Activated CD8-positive, alpha-beta memory T cell treated with anti-CD3 and anti-CD28 coated beads for 48 hours (primary cell): ENCODE measurements around the gene ADD1.

ENCODE experiments used
- DNase-seq, 3 experiments: peaks; one replicate each; pipeline ENCODE4 v3.0.0-alpha.2; 2020; ENCODE audit warnings: low read depth in 2 of 3, low spot score in 2 of 3

The ADD1 gene

DNA sequence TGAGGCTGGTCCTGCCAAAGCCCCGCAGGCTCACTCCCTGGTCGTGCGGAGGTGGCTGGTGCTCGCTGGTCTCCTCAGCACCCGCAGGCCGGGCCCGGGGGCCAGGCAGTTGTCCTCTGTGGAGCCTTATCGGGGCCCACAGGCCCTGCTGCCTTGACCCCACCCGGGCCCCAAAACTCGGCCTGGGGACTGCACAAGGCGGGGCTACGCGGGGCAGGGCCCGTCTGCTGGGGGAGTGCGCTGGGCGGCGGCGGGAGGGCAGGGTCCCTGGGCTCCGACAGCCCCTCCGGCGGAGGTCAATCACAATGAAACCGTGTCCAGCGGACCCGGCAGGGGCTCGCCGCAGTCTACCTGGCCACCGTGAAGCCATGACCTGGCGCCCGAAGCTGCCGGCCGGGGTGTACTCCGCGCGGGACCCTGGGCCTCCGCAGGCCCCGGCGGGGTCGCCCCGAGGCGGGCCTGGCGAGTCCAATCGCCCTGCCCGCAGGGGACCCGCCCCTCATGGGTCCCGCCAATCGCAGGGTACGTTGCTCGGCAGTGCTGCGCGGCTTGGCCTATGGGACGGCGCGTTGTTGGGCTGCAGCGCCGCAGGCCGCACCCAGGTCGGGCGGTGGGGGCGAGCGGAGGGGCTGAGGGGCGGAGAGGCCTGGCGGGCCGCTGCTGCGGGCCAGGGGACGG lies at the start of gene ADD1:
TSS of gene ADD1 (plus strand) at position 582 of the 678 bp plus-strand sequence. CDS start 32,072 bp downstream, outside the sequence.
- DNase-seq = peak; percentile 96 to 99 (median 98)

GRCh38 chr4:2794486-2795299 lies 49.0 kb upstream of the ADD1 start:
- no peak for DNase-seq

DNA sequence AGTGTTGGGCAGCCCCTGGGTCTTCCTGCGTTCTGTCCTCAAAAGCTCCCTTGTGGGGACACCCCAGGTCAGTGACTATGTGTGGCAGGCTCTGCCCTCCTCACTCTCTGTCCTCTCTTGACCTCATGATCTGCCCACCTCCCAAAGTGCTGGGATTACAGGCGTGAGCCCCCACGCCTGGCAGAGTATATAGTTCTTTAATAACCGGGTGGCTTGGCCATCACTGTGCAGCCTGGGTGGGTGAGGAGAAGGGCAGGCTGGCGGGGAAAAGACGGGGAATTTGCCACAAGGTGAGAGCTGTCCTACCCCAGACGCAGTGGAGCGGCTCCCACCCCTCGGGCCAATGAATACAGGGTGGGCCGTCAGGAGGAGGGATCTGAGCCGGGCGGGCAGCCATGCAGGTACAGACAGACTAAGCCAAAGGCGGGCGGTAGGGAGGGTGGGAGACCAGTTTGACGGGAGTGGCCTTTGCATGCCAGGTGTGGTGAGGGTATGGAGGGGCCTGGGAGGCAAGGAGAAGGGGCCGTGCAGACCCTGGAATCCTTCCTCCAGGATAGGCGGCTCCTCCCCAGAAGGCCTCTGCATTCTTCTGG lies 48.2 kb upstream of the ADD1 start:
- DNase-seq = no peak

- no peak for DNase-seq
Observed at GRCh38 chr4:2795893-2796848, 47.5 kb upstream of the ADD1 start.

DNA sequence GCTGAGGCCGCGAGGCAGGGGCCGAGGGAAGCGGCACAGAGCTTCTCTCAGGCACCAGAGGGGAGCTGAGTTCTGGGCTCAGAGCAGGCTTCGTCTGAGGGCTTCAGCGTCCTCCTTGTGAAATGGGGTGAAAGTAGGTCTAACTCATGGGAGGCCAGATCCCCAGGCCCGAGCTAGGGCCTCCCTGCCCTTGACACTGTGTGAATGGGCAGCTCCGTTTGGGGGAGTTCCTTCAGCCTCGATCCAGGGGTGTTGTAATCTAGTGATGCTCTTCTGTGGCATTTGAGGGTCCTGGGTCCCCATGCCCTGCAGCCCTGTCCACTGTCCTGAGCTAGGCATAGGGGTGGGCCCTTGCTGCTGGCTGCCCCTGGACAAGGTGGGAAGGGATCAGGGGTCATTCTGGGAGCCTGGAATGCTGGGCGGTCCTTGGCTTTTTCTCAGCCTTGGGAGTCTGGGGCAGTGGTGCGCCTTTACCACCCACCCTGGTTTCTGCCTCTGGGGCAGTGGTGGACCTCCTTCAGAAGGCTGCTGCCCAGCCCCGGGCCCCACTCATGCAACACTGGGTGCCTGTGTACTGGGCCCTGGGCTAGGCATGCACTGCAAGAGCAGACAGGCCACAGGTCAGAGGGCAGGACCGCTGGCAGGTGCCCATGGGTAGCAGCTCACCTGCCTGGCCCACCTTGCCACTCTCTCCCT lies 46.6 kb upstream of the ADD1 start:
- no peak for DNase-seq

DNA sequence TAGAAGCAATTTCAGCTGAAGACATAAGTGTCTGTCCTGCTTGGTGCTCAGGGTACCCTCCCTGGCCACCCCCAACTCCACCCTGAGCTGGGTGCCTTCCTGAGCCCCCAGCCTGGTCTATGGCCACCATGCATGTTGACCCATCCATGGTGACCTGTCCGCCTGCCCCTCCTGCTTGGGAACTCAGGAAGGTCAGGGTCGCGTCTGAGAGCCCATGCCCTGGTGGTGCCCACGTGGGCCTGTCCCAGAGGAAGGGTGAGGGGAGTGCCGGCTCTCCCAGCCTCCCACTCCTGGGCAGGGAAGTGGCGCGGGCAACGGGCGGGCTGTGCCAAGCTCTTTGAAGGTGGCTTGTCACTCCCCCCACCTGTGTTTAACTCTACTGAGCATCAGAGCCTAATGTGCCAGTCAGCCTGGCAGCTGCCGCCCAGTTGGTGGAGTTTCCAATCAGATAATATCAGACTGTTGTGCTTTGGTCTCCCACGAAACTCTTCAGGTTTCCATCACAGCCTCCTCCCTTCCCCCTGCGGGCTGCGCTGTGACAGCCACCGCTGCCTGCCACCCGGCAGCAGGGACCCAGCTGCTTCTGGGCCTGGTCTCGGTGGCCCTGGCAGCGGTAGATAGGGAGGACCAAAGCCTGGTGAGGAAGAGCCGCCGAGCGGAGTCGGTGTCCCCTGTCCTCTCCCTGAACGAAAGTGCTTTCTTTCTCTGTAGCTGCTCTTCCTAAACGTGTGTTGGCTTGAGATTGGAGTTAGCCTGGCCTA lies 45.9 kb upstream of the ADD1 start:
- no peak for DNase-seq

DNA sequence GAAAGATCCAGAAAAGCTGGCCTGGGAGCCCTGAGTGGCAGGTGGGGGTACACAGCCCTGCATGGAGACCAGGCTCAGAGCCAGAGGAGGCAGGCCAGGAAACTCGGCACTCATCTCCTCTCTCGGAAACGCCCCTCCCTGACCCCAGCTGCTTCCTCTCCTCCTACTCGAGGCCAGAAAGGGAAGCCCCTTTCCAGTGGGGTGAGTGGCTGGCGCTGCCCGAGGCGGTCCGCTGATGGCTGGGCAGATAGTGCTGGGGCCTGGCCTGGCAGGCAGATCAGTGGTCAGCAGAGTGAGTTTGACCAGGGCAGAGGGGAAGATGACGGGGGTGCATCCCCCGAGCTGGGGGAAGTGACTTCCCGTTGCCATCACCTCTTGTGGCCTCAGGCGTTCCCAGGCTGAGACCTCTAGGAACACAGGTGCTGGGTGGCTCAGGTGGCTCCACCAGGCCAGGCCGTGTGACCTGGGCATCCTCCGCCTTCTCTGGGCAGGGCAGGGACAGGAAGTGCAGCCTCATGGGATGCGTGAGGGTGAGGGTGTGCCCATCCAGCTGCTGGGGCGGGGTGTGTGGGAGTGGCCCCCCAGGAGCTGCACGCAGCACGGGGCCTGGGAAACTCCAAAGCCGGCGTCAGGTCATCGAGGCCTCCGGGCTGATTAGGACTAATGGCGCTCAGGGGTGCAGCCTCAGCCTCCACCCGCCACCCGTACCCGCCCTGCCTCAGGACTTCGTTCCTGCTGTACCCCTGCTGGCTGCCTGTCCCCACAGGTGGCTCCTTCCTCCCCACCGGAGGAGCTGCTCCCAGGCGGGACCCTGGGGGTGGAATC lies 45.0 kb upstream of the ADD1 start:
- no peak for DNase-seq

GRCh38 chr4:2799224-2799911 lies 44.3 kb upstream of the ADD1 start:
- no peak for DNase-seq

DNA sequence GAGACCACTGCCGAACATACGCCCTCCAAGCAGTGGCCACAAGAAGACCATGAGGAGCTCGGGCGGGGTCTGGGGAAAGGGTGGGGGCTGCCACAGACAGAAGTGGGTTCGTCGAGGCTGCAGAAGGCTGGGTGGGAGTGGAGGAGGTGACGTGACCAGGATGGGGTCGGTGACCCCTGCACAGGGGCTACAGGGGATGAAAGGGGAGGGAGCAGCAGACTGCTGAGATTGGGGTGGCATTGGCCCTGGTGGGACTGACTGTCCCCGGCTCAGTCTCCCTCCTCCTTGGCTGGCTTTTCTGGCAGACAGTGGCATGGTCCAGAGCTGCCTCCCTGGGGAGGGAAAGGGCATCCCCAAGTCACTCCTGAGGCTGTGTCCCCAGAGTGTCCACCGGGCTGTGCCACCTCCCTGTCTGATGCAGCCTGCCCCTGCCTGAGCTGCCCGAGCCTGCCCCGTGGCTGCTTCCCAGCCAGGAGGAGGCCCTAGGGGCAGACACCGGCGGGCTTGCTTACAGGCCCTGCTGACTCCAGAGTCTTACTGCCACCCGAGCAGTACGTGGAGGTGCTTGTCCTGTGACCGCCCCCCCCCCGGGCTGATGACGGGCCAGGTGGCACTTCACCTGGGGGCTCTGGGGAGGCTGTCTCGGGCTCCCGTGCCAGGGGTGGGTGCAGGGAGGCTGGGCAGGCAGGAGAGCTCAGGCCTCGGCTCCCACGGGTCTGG lies 43.5 kb upstream of the ADD1 start:
- DNase-seq = no peak

DNA sequence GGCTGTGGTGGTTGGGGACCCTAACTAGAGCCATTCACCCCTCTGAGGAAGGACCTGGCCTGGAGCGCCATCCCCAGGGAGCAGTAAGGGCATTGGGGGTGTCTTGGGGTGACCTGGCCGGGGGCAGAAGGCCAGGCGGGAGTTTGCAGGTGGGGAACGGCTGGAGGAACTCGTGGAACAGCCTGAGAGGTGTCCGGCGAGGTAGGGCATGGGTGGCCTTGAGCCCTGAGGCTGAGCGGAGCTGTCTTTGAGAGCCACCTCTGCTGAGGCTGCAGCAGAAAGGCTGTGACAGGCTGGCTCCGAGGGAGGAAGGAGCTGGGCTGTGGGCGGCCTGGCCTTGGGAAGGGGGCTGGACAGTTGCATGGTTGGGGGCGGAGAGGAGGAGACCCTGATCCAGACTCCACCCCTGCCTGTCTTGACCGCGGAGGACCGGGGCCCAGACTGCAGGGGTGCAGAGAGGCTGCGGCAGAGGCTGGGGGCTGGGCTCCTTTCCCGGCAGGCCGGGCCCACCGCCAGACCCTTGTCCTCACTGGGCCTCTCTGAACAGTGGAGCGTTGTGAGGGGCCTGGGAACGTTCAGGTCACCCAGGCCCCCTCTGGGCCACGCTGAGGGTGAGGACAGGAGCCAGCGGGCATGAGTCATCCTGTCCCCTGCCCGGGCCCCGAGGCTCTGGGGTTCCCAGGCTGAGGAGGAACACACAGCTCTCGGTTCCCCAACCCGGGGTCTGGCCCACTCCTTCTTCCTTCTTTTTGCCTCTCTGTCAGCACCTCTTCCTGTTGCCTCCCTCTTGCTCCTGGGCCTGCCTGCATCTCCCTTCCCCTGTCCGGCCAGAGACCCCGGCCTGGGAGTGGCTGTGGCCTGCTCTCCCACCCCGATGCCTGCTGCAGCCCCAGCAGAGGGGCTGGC lies 42.7 kb upstream of the ADD1 start:
- DNase-seq = no peak

DNA sequence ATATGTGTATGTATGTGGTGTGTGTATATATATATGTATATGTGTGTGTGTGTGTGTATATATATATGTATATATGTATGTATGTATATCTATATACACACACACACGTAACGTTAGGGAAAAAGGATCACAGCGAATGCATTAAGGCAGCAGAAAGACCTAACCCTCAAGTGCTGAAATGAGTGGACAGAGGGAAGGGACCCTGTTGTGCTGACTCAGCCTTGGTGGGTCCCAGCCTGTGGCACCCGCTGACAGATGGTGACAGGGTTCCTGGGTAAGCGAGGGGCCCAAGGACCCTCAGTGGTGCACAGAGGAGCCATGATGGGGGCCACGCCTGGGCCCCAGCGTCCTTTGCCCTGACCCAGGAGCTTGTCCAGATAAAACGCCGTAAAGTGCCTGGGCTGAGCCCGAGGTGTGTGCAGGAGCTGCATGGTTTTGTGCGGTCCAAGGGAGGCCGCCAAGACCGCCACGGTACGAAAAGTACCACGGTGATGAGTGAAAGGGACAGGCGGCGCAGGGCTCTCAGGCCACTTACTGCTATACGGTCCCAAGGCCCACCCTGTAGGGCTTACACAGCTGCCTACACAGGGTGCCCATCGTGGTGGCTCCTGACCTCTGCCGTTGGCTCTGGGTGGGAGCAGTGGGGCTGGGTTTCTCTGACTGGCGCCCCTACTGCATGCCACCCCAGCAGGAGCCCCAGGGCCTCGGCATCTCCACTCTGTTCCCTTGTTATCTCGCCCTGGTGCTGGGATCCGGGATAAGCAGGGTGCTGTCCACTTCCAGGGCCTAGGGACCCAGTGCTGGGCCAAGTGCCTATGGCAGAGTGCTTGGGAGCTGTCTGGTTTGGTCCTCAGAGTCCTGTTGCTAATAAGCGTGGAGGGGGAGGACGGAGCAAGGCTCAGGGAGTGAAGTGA lies 40.8 kb upstream of the ADD1 start:
- DNase-seq = no peak

GRCh38 chr4:2803624-2804448 lies 39.8 kb upstream of the ADD1 start:
- no peak for DNase-seq

- no peak for DNase-seq
Observed at GRCh38 chr4:2804449-2804972, 39.1 kb upstream of the ADD1 start.

DNA sequence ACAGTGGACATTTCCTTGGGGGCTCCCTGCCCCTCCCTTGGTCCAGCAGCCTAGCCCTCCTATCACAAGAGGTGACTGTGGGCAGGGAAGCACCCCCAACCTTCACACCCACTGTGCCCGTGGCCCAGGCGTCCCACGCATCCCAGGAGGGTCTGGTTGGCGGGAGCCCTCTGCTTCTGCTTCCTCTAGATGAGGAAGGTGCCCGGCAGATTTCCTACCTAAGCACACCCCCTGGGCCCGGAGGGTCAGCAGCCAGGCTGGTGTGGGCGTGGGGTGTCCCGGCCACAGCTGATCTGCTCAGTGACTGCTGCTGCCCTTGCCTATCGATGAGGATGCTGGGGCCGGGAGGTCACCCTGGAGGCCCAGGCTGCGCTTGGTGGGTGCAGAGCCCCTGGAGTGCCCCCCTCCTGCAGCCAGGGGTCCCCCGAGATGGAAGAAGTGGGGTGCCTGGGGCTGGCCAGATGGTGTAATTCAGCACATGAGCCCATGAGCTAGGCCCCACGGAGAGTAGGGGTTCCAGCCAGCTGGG lies 38.6 kb upstream of the ADD1 start:
- no peak for DNase-seq
